HG02884 (cell line): ENCODE data around the gene SAMD8.
"Not testable (repeated sequence)": the region's sequence is repeated elsewhere in the genome, so short reads cannot be mapped to it uniquely, and the experiment has no call there.

Source experiments
- ATAC-seq: cut with Tn5 transposase; IDR thresholded peaks from one replicate; pipeline ENCODE4 v1.9.1; 2021; ENCODE audit warnings: mild to moderate bottlenecking, moderate library complexity; ENCODE audit not compliant: unreplicated experiment

Gene SAMD8

GRCh38 chr10:75191821-75192568, 80.5 kb downstream of the SAMD8 start:
- no peak for ATAC-seq

GRCh38 chr10:75194625-75195024, 83.2 kb downstream of the SAMD8 start:
- ATAC-seq = not testable (repeated sequence)

GRCh38 chr10:75195035-75195763, 83.7 kb downstream of the SAMD8 start:
- ATAC-seq = no peak

DNA sequence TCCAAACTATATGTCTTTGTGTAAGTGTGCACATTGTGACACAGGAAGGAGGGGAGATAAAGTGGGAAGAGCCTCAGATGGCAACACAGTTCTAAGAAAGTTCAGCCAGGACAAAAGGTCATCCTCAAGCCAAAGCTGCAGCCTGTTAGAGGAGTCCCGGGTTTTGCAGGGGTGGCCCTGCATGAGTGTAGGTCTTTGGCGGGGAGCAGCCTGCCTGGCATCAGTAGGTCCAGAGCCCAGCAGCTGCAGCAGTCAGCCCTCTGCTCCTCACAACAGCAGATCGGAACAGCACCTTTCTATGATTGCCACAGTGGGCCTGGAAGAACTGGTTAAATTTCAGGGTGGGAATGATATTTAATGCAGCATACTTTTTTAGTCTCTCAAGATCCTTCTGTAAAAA, 85.6 kb downstream of the SAMD8 start:
- ATAC-seq = no peak

DNA sequence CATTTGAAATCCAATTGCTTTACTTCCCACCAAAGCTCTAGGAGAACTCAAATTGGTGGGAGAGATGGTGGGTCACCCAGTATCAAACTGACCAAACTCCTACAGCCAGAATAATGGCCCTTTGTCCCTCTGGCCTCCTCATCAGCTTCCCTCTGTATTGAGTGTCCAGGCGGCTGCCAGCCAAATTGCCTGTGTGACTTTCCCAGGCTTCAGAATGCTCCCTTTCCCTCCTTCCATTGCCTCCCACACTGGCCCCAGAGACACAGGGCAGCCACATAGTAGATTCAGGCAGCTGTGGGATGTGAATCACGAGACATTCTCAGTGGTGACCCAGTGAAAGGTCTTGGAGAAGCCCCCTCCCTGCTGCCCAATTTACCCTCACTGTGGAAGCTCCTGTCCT, 86.5 kb downstream of the SAMD8 start:
- ATAC-seq = no peak

DNA sequence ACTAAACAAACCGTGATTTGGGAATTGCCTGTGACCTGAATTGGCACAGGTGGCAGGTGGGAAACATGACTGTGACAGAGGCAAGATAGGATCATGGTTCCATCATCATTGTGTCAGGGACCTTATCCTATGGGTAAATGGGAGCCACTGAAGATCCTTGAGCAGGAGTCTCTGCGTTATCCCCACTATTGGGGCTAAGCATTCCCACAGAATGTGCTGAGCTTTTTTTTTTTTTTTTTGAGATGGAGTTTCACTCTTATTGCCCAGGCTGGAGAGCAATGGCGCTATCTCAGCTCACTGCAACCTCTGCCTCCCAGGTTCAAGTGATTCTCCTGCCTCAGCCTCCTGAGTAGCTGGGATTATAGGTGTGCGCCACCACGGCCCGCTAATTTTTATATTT, 88.5 kb downstream of the SAMD8 start:
- ATAC-seq = not testable (repeated sequence)

GRCh38 chr10:75201793-75202307, 90.4 kb downstream of the SAMD8 start:
- ATAC-seq = no peak

- ATAC-seq = no peak
Observed at GRCh38 chr10:75202321-75203045, 91.0 kb downstream of the SAMD8 start.

DNA sequence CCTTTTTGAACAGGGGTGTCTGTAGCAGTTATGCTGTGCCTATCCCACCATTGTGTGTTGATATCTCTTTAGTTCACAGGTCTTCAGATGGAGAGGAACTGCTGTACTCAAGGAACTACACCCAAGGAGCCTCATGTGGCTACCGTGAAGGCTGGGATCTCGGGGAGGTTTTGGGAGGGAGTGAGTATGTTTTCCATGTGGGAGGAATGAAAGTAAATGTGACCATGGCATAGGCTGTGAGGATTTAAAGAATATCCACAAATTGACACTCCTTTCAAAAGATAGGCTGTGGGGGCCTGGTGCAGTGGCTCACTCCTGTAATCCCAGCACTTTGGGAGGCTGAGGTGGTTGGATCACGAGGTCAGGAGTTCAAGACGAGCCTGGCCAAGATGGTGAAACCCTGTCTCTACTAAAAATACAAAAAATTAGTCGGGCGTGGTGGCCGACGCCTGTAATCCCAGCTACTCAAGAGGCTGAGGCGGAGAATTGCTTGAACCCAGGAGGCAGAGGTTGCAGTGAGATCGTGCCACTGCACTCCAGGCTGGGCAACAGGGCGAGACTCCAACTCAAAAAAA, 91.7 kb downstream of the SAMD8 start:
- ATAC-seq = not testable (repeated sequence)

GRCh38 chr10:75203724-75204123, 92.3 kb downstream of the SAMD8 start:
- no peak for ATAC-seq

GRCh38 chr10:75205908-75206307, 94.5 kb downstream of the SAMD8 start:
- no peak for ATAC-seq

- not testable (repeated sequence) for ATAC-seq
Observed at GRCh38 chr10:75206638-75207037, 95.2 kb downstream of the SAMD8 start.

- ATAC-seq = no peak
Observed at GRCh38 chr10:75207079-75207856, 95.8 kb downstream of the SAMD8 start.

GRCh38 chr10:75207857-75208144, 96.3 kb downstream of the SAMD8 start:
- ATAC-seq = no peak

DNA sequence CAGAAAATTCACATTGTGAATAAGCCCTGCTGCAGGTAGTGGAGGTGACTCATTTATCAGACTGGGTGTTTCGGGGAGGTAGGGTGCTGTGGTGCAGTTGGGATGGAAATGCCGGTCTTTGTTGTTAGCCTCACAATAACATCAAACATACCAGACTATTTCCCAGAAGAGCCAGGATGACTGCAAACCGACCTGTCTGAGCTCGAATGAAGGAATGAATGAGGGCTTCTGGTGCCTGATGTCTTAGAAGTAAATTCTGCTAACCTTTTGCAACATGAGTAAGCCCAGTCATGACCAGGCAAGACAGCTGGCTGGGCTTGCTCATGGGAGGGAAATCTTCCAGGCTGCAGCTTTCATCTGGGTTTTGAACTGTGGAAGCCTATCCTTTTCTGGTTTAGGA, 96.7 kb downstream of the SAMD8 start:
- ATAC-seq = no peak

DNA sequence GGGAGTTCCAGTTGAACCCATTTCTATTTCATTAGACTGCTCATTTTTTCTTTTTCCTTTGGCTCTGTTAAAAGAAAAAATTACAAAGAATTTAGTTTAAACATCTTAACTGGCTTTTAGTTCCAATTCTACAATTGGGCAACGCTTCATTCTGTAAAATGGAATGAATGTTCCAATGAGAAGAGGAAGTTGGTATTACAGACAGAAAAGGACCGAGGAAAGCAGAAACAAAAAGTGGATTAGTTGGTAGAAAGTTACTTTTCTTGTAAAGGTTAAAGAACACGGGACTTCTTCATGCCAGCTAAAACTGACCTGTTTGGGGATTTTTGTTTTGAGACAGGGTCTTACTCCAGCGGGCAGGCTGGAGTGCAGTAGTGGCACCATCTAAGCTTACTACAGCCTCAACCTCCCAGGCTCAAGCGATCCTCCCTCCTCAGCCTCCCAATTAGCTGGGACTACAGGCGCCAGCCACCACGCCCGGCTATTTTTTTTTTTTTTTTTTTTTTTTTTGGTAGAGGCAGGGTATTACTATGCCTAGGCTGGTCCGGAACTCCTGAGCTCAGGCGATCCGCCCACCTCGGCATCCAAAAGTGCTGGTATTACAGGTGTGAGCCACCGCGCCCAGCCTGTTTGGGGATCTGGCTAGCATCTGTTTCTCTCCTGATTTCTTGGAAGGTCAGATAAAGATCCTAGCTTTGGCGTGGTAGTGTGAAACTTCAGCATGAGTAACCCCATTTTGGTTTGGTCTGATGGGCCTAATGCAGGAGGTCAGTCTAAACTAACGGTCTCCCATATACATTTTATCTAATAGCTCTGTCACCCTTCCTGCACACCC, 97.8 kb downstream of the SAMD8 start:
- peak; percentile 2 for ATAC-seq

- ATAC-seq = peak; percentile 50
Observed at GRCh38 chr10:75209921-75210281, 98.4 kb downstream of the SAMD8 start.

GRCh38 chr10:75210282-75211006, 99.0 kb downstream of the SAMD8 start, which contains the start of gene VDAC2:
Gene VDAC2 (plus strand): TSS chr10:75210796. CDS start chr10:75211159, 363 bp downstream.
- ATAC-seq = peak; percentile 78
